Left colon (tissue), 2 donors: ENCODE measurements around the gene TENM4. TPM values are rescaled to one million over a fixed set of nuclear protein-coding genes. Genes with fewer than 3 reads are reported as not detected.

Experiments
- ATAC-seq: fragments of 200-7000 bp; cut with Tn5 transposase; one replicate; pipeline ENCODE4 v1.9.1; 2020; ENCODE audit warnings: mild to moderate bottlenecking, moderate library complexity
- DNase-seq, 2 donors: peaks; one replicate each; pipeline ENCODE4 v3.0.0-alpha.2; 2020
- intact Hi-C, 2 donors: fragments of 100-400 bp; cut with DNase I in 1 of 2; cut with micrococcal nuclease in 1 of 2; formaldehyde crosslinking; loops; one replicate each; pipeline versions ENCODE4 v1.11.2 to v1.14.0; 2022; cut with DNase I, micrococcal nuclease
- total RNA-seq, 2 donors: library from RNA; stranded (reverse); fragmentation: NEBNext Ultra II Directional; extraction: Animal tissue kit (Norgen Biotek cat#: 25700); gene quantifications; one replicate each; pipeline ENCODE4 v1.2.1, GENCODE V29; 2021
- donor health status: DM: no; HTN: no; CAD: no.
- donor health status: DM: yes; HTN: yes; CAD: no.

The TENM4 gene
- total RNA-seq, 2 donors from 2014 or later: 0.92 to 1.7 TPM

- DNase-seq: no peak
- ATAC-seq: no peak
- intact Hi-C loops: no loop called here
Measured at GRCh38 chr11:79090191-79090705, 350.6 kb downstream of the TENM4 start.

- ATAC-seq (no peak), DNase-seq (no peak)
- intact Hi-C loops: loop anchor here in 1 of 2 donors (10.0 kb wide), 1 partner anchor 445 kb away; no protein-coding TSS in a partner anchor
Measured at GRCh38 chr11:79089601-79090000, 351.2 kb downstream of the TENM4 start.

GRCh38 chr11:79088967-79089366 lies 351.9 kb downstream of the TENM4 start:
- DNase-seq: no peak
- no peak for ATAC-seq
- intact Hi-C loops: loop anchor here in 1 of 2 donors (10.0 kb wide), 1 partner anchor 444 kb away; no protein-coding TSS in a partner anchor

GRCh38 chr11:79087961-79088318 lies 352.9 kb downstream of the TENM4 start:
- ATAC-seq: no peak
- no peak for DNase-seq
- intact Hi-C loops: loop anchor here in 1 of 2 donors (10.0 kb wide), 1 partner anchor 443 kb away; no protein-coding TSS in a partner anchor

GRCh38 chr11:79087238-79087960 lies 353.4 kb downstream of the TENM4 start:
- ATAC-seq (no peak), DNase-seq (no peak)
- intact Hi-C loops: loop anchor here in 1 of 2 donors (10.0 kb wide), 1 partner anchor 443 kb away; no protein-coding TSS in a partner anchor

- DNase-seq (no peak), ATAC-seq (no peak)
- intact Hi-C loops: loop anchor here in 1 of 2 donors (10.0 kb wide), 1 partner anchor 441 kb away; no protein-coding TSS in a partner anchor
Measured at GRCh38 chr11:79086056-79086455, 354.8 kb downstream of the TENM4 start.

GRCh38 chr11:79084382-79084781 lies 356.4 kb downstream of the TENM4 start:
- intact Hi-C loops: loop anchor here in 1 of 2 donors (10.0 kb wide), 1 partner anchor 440 kb away; no protein-coding TSS in a partner anchor
- ATAC-seq: no peak
- no peak for DNase-seq

- DNase-seq (no peak), ATAC-seq (no peak)
- intact Hi-C loops: loop anchor here in 1 of 2 donors (10.0 kb wide), 1 partner anchor 439 kb away; no protein-coding TSS in a partner anchor
Measured at GRCh38 chr11:79083352-79083751, 357.5 kb downstream of the TENM4 start.

GRCh38 chr11:79082907-79083306 lies 357.9 kb downstream of the TENM4 start:
- intact Hi-C loops: loop anchor here in 1 of 2 donors (10.0 kb wide), 1 partner anchor 438 kb away; no protein-coding TSS in a partner anchor
- no peak for ATAC-seq

GRCh38 chr11:79082280-79082679 lies 358.6 kb downstream of the TENM4 start:
- ATAC-seq (no peak), DNase-seq (no peak)
- intact Hi-C loops: loop anchor here in 1 of 2 donors (10.0 kb wide), 1 partner anchor 437 kb away; no protein-coding TSS in a partner anchor

More at GRCh38 chr11:79082907-79083306, 357.9 kb downstream of the TENM4 start:
- no peak for DNase-seq

GRCh38 chr11:79081471-79082031 lies 359.3 kb downstream of the TENM4 start:
- no peak for ATAC-seq
- DNase-seq: no peak
- intact Hi-C loops: loop anchor here in 1 of 2 donors (10.0 kb wide), 1 partner anchor 437 kb away; no protein-coding TSS in a partner anchor

- no peak for DNase-seq
- intact Hi-C loops: loop anchor here in 1 of 2 donors (10.0 kb wide), 1 partner anchor 436 kb away; no protein-coding TSS in a partner anchor
- ATAC-seq: no peak
Measured at GRCh38 chr11:79080551-79080950, 360.3 kb downstream of the TENM4 start.

- DNase-seq (no peak), ATAC-seq (no peak)
- intact Hi-C loops: no loop called here
Measured at GRCh38 chr11:79078999-79079398, 361.8 kb downstream of the TENM4 start.

GRCh38 chr11:79078456-79078855 lies 362.4 kb downstream of the TENM4 start:
- intact Hi-C loops: no loop called here
- ATAC-seq: no peak

GRCh38 chr11:79077702-79078330 lies 363.0 kb downstream of the TENM4 start:
- DNase-seq (no peak), ATAC-seq (no peak)
- intact Hi-C loops: no loop called here

More at GRCh38 chr11:79078456-79078855, 362.4 kb downstream of the TENM4 start:
- no peak for DNase-seq

- peak in 1 of 2 donors; percentile 69 for DNase-seq
- ATAC-seq: peak; percentile 54
- intact Hi-C loops: no loop called here
Measured at GRCh38 chr11:79076526-79077115, 364.2 kb downstream of the TENM4 start.

GRCh38 chr11:79074547-79074946 lies 366.3 kb downstream of the TENM4 start:
- intact Hi-C loops: no loop called here
- ATAC-seq (no peak), DNase-seq (no peak)

- DNase-seq (no peak), ATAC-seq (no peak)
- intact Hi-C loops: no loop called here
Measured at GRCh38 chr11:79071190-79071589, 369.6 kb downstream of the TENM4 start.

- intact Hi-C loops: no loop called here
- ATAC-seq: no peak
Measured at GRCh38 chr11:79070518-79070917, 370.3 kb downstream of the TENM4 start.

More at GRCh38 chr11:79070518-79070917, 370.3 kb downstream of the TENM4 start:
- no peak for DNase-seq
